ENCODE data around the gene PGF.

PGF gene

GRCh38 chr14:74977901-74978385, 22.5 kb upstream of the PGF start:
- DNase-seq = no peak

DNA sequence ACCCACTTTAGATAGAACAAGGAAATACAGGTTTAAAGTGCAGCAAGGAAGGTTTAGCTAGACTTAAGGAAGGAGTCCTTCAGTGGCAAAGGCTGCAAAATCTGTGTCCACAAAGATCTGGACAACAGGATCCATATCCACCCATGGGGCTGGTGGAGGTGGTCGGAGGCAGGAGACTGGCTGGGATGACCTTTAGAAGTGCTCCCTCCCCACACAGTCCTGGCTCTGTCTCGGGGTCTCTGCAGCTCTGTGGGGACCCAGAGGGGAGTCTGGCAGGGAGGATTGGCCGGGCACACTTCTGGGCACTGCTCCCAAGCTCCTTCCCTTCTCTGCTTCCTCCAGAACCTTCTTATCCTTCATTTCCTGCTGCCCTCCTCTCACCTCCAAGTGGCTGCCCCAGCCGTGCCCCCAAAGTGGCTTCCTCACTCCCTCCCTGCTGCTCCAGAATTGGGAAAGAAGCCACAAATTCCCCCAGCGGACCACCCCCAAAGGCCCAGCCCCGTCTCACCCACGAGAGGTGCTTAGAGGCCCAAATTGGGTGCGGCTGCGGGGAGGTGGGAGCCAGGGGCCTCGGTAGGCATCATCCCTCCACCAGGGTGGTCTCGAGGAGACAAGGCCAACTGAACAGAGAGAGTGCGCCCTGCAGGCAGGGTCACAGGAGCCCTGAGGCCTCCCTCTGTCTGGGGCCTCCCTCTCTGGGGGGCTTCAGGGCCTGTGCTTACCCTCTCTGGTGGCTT, 21.9 kb upstream of the PGF start:
- DNase-seq = no peak

DNA sequence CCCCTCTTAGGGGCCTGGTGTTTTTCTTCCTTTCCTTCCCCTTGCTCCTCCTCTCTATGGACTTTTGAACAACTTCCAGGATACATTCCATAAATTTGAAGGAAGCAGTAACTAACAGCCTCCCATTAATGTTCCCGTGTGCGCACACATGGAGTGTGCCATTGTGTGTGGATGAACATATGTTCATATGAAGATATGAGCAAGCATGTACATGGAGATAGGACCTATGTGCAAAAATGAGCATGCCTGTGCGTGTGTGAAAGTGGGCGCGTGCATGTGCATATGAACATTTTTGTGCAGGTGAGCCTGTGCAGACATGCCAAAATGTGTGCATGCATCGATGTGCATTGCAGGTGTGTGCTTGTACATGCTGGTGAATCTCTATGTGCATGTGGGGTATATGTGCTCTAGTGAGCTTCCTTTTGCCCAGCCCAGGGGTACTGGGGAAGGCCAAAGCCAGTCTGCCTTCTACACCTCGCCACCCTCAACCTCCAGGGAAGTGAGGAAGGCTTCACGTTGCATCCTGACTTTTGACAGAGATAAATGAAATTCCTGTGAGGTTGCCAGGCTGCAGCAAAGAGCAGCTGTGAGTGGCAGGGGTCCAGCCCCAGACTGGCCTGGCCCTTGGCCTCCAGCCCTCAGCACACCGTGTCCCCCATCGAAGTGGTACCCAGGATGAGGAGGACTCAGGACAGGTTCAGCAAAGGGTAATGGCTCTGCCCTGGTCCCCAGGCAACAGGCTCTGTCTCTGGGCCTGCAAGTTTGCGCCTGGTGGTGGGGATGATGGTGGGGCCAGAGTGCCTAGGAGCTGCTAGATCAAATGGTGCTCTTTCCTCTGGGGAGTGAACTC, 21.1 kb upstream of the PGF start:
- no peak for DNase-seq

GRCh38 chr14:74975059-74975810, 19.8 kb upstream of the PGF start:
- DNase-seq = no peak

DNA sequence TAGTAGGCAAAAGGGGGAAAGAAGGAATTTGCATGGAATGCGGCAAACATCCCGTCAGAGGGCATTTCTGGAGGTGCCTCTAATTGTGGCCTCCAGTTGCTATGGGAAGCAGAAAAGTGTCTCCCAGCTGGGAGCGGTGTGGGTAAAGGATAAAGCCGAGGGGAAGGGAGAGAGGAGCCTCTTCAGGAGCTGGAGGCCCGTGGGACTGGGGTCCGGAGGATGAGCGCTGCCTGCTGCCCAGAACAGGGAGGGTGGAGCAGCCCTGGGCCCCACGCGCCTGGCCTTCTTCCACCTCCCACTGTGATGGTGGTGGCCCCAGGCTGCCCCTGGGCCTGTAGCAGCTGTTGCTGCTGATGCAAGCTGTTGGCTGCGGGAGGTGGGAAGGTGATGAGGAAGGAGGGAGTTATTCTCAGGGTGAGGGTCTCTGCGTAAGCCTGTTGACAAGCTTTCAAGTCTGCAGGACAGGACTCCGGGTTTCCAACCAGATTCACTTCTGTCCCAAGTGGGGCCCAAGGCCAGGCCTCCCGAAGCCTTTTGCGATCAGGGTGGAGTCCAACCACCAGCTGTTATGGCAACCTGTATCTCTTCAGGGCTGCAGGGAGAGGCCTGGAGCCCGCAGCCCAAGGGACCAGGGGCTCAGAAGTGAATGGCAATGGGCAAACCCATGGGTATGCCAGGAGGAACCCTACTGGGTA, 19.1 kb upstream of the PGF start:
- DNase-seq = no peak

DNA sequence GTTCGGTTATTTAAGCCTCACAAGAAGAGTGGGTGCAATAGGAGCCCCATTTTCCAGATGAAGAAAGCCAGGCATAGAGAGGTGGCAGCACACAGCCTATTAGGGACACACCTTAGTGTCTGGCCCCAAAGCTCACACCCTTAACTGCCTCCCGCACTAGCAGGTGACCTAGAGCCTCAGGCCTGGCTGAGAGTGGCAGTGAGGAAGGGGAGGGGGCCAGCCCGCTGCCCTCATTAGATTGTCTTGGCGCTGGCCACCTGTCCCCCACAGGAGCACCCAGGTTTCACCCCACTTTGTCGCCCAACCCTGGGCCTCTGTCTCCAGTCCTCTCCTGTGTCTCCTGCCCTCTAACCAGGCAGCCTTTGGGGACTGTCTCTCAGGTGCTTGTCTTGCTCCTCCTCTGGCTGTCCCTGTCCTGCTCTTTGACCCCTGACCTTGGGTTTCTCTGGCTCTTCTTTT, 18.5 kb upstream of the PGF start:
- DNase-seq = no peak

DNA sequence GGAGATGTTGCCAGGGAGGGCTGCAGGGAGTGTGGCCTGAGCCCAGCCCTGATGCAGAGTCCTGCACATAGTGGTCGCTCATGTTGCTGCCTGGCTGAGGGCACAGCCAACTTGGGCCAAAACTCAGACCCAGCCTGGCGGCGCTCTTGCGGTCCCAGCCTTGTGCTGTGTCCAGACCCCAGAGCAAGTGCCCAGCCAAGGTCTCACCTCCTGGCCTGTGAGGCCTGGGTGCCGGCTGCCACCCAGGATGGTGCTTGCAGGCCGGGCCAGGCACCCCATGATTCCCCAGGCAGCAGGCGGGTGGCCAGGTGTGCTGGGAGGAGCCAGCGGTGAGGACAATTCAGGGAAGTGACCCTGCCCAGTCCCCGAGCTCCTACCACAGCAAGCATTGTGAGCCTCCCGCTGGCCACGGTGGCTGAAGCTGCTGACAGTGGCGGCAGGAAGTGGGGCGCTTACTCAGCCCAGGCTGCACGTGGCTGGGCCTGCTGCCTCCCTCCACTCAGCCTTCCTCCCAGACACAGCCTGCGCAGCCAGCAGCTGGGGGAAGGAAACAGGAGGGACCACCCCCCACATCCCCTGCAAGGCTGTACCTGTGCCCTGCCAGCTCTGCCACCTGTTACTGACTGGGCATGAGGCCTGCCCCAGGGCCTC, 17.7 kb upstream of the PGF start:
- peak; percentile 30 for DNase-seq

DNA sequence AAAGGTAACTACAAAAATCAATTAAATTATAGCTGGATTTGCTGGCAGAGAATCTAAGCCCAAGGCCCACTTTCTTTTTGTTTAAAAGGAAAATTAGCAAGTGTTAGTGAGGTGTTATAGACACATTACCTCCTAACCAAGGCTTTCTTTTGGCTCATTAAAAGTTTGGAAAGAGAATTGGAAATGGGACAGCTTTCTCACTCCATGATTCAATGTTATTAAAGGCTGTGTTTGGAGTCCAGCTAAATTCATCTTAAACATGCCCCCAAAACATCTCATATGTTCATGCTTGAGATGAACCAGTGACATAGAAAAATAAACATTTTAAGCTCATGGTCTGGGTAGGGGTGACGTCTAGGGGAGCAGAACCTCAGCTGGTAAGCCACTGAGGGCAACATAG, 13.4 kb upstream of the PGF start:
- DNase-seq = no peak

DNA sequence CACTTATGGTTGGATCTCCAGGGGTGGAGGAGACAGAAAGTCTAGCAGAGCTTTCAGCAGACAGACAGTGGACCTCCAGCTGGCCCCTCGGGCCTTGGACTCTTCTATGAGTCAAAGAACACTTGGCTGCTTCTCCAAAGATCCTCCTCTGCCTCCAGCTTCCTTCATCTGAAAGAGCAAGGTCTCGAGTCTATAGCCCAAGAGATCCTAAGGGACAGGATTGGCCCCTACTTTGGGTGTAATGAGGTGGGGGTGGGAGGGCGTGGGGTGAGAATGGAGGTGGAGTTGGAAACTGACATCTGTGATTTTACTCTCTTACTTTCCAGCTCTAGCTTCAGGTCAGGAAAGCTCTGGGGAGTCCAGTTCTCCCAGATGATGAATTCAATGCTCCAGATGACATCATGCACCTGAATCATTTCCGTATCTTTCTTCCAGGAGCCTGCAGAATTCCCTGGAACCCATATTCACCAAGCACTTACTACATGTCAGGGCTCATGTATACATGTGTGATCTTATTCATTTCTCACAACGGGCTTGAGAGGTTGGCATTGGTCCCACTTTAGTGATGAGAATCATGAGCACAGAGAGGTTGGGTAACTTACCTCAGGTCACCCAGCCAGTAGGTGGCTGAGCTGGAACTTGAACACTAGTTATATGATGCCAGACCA, 10.2 kb upstream of the PGF start:
- no peak for DNase-seq

DNA sequence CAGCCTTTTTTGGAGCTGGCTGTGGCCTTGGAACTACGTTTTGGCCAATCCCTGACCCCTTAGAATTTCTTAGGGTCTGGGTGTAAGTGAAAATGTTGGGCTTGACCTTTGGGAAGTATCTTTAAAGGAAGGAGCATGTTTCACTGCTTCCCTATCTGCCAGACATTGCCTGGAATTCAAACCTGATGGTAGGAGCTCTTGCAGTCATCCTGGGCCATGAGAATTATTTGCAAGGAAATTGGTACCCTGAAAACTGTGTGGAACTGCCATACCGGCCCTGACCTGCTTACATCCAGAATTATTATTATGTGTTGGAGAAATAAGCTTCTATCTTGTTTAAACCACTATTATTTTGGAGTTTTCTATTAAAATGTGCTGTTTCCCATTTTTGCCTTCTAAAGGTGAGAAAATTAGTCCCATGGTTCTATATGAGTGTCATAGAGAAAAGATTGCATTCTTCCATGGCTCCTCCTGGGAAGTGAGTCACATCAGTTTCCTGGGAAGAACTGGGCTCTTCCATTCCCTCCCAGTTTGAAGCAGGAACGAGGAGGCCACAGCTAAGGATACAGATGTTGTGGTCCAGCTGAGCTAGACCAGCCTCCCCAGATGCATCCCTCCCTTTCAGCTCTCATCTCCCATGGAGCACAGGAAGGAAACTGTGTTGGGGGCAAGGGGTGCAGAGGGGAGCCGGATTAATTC, 9.5 kb upstream of the PGF start:
- DNase-seq = no peak

DNA sequence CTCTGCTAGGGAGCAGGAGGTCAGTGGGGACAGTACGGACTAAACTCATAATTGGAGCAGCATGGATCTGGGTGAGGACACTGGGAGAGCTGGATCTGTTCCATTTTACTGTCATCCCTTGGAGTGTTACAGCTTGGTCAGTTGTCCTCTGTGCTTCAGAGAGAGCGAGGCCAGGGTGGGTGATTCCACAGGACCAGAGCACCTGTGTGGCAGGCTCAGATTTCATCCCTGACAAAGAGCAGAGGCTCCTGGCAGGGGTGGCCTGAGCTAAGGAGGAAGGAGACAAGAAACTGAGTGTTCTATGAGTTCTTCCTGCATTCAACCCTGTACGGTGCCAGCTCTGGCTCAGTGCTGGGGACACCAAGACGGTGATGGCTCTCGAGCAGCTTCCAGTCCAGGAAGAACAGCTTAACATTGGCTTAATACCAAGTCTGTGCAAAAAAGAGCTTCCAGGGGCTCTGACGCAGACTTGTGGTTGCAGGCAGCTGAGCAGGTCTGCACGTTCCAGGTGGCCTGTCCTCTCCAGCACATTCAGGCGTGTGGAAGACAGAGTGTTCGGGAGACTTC, 8.4 kb upstream of the PGF start:
- no peak for DNase-seq

DNA sequence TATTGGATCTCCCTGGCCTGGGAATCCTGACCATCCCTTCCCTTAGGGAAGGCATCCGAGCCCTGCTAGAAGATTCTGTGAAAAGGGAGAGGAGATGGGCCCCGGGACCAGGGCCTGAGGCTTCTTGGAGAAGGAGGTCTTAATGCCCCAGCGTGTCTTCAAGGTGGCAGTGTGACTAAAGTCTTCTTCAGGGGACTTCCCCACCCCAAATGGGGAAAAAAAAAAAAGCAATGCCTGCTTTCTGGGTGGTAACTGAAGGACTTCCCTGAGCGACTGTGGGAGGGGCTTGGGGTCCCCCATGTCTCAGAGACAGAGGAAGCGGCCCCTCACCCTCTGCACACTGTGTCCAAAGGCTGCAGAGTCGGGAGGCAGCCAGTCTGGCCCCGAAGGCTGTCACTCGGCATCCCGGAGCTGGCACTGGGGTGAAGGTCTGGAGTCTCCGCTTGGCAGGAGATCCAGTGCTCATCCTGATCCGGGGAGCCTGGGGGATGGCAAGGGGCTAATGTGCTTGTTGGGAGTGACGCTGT, 7.8 kb upstream of the PGF start:
- no peak for DNase-seq

- DNase-seq = no peak
These were observed 7.1 kb upstream of the PGF start for GRCh38 chr14:74962493-74962892.

- no peak for DNase-seq
These were observed 6.6 kb upstream of the PGF start for GRCh38 chr14:74962046-74962445.

GRCh38 chr14:74961238-74961911, 6.0 kb upstream of the PGF start:
- no peak for DNase-seq

DNA sequence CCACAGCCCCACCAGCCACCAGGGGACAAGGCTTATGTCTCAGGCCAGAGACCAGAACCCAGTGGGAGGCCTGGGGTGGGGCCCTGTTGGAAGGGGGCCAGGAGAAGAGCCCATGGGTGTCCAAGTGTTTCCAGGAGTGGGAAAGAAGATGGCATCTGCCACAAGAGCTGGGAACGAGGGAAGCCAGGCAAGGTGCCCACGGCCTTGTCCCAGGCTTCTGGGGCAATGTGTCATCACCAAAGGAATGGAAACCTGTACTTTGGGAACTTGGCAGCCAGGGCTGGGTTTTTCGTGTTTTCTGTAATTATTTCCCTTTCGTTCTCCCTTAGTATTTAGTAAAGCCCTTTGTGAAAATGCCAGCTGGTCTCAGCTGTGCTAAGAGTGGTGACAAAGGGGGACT, 5.3 kb upstream of the PGF start:
- no peak for DNase-seq

- DNase-seq = no peak
These were observed 4.3 kb upstream of the PGF start for GRCh38 chr14:74959596-74960180.

- no peak for DNase-seq
These were observed 1.1 kb upstream of the PGF start for GRCh38 chr14:74956280-74957072.

DNA sequence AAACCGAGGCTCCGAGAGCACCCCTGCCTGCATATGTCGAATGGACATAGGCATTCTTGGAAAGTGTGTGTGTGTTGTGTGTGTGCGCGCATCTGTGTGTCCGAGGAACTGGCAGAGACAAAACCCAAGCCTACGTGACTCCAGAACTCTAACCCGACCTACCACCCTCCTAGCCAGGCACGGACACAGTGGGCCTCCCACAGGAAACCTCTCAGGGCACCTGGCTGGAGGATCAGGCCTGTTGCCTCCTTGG, 556 bp upstream of the PGF start:
- no peak for DNase-seq

Measured in activated CD4-positive, alpha-beta T cell treated with anti-CD3 and anti-CD28 coated beads, Interleukin-2, amount 50 U/mL, for 16 hours (primary cell).